Measurements from ENCODE around the gene MYL4.

The MYL4 gene

GRCh38 chr17:47231334-47231733, 22.2 kb downstream of the MYL4 start:
- no peak for DNase-seq (ENCODE audit: insufficient read length, low spot score)
- no peak for FAIRE-seq
- no peak for TF ChIP-seq CTCF (IDR thresholded peaks at IDR 0.05; ENCODE audit: insufficient read depth, missing control alignments)

- no peak for TF ChIP-seq CTCF (IDR thresholded peaks at IDR 0.05; ENCODE audit: insufficient read depth, missing control alignments)
- FAIRE-seq (no peak), DNase-seq (ENCODE audit: insufficient read length, low spot score) (no peak)
Observed at GRCh38 chr17:47231866-47232265, 22.7 kb downstream of the MYL4 start.

- no peak for TF ChIP-seq CTCF (IDR thresholded peaks at IDR 0.05; ENCODE audit: insufficient read depth, missing control alignments)
- FAIRE-seq (no peak), DNase-seq (ENCODE audit: insufficient read length, low spot score) (no peak)
Observed at GRCh38 chr17:47232465-47232864, 23.3 kb downstream of the MYL4 start.

GRCh38 chr17:47235506-47235905, 26.4 kb downstream of the MYL4 start:
- DNase-seq (ENCODE audit: insufficient read length, low spot score) (no peak), FAIRE-seq (no peak)

GRCh38 chr17:47235923-47236322, 26.8 kb downstream of the MYL4 start:
- DNase-seq (ENCODE audit: insufficient read length, low spot score): no peak
- FAIRE-seq: no peak
- no peak for TF ChIP-seq CTCF (IDR thresholded peaks at IDR 0.05; ENCODE audit: insufficient read depth, missing control alignments)

More at GRCh38 chr17:47235506-47235905, 26.4 kb downstream of the MYL4 start:
- TF ChIP-seq CTCF (IDR thresholded peaks at IDR 0.05; ENCODE audit: insufficient read depth, missing control alignments): no peak

GRCh38 chr17:47237841-47238240, 28.7 kb downstream of the MYL4 start:
- no peak for TF ChIP-seq CTCF (IDR thresholded peaks at IDR 0.05; ENCODE audit: insufficient read depth, missing control alignments)
- no peak for DNase-seq (ENCODE audit: insufficient read length, low spot score)
- no peak for FAIRE-seq

- TF ChIP-seq CTCF (IDR thresholded peaks at IDR 0.05; ENCODE audit: insufficient read depth, missing control alignments): no peak
- no peak for DNase-seq (ENCODE audit: insufficient read length, low spot score)
- FAIRE-seq: no peak
Observed at GRCh38 chr17:47238321-47239010, 29.3 kb downstream of the MYL4 start.

All from D721Med (cell line).